T-helper 1 cell treated with Interleukin-12 subunit alpha and Interleukin-12 subunit beta and Interleukin-4 antibody, amounts not matched to agents 30 μg/mL and 1 μg/mL, for 36 hours (primary cell): ENCODE data around the gene LPAR1.

Source experiments
- H3K27ac Mint-ChIP-seq: one replicate; pipeline ENCODE4 v1.8.0; 2021; ENCODE audit warnings: mild to moderate bottlenecking, mixed read lengths
- H3K27me3 Mint-ChIP-seq: one replicate; pipeline ENCODE4 v1.8.0; 2021; ENCODE audit warnings: low read depth, mixed read lengths
- H3K36me3 Mint-ChIP-seq: one replicate; pipeline ENCODE4 v1.8.0; 2021; ENCODE audit warnings: low read depth, mixed read lengths
- H3K4me1 Mint-ChIP-seq: one replicate; pipeline ENCODE4 v1.8.0; 2021; ENCODE audit warnings: low read depth, mixed read lengths
- H3K4me3 Mint-ChIP-seq: one replicate; pipeline ENCODE4 v1.8.0; 2021; ENCODE audit warnings: mild to moderate bottlenecking, moderate library complexity, mixed read lengths
- H3K9me3 Mint-ChIP-seq: one replicate; pipeline ENCODE4 v1.8.0; 2021; ENCODE audit warnings: mixed read lengths

LPAR1 gene

GRCh38 chr9:110999379-110999778 is 38.9 kb downstream of the LPAR1 start:
- no peaks in the 10 kb centered on the region for H3K4me1 Mint-ChIP-seq
- no peaks in the 10 kb centered on the region for H3K9me3 Mint-ChIP-seq

GRCh38 chr9:110997847-110998246 is 40.4 kb downstream of the LPAR1 start:
- Mint-ChIP-seq H3K4me1 (no peaks in the 10 kb centered on the region), H3K9me3 (no peaks in the 10 kb centered on the region), H3K27me3 (no peaks in the 10 kb centered on the region), H3K36me3 (no peaks in the 10 kb centered on the region), H3K27ac (no peak overlapping the region), H3K4me3 (no peak overlapping the region)

More at GRCh38 chr9:110999379-110999778, 38.9 kb downstream of the LPAR1 start:
- Mint-ChIP-seq H3K36me3 (no peaks in the 10 kb centered on the region), H3K4me3 (no peak overlapping the region), H3K27me3 (no peaks in the 10 kb centered on the region), H3K27ac (no peak overlapping the region)

GRCh38 chr9:110996436-110997220 is 41.6 kb downstream of the LPAR1 start:
- H3K27ac Mint-ChIP-seq: no peak overlapping the region
- no peaks in the 10 kb centered on the region for H3K27me3 Mint-ChIP-seq
- H3K9me3 Mint-ChIP-seq: no peaks in the 10 kb centered on the region
- no peaks in the 10 kb centered on the region for H3K36me3 Mint-ChIP-seq
- H3K4me3 Mint-ChIP-seq: no peak overlapping the region
- no peaks in the 10 kb centered on the region for H3K4me1 Mint-ChIP-seq

- no peaks in the 10 kb centered on the region for H3K36me3 Mint-ChIP-seq
- H3K27me3 Mint-ChIP-seq: no peaks in the 10 kb centered on the region
- H3K4me1 Mint-ChIP-seq: no peaks in the 10 kb centered on the region
- H3K27ac Mint-ChIP-seq: no peak overlapping the region
- H3K4me3 Mint-ChIP-seq: no peak overlapping the region
- no peaks in the 10 kb centered on the region for H3K9me3 Mint-ChIP-seq
Measured at GRCh38 chr9:110995420-110996340, 42.6 kb downstream of the LPAR1 start.

- Mint-ChIP-seq H3K27me3 (no peaks in the 10 kb centered on the region), H3K27ac (no peak overlapping the region), H3K36me3 (no peaks in the 10 kb centered on the region), H3K4me3 (no peak overlapping the region), H3K4me1 (no peaks in the 10 kb centered on the region), H3K9me3 (no peaks in the 10 kb centered on the region)
Measured at GRCh38 chr9:110994771-110995241, 43.5 kb downstream of the LPAR1 start.

- Mint-ChIP-seq H3K4me1 (no peaks in the 10 kb centered on the region), H3K4me3 (no peak overlapping the region), H3K36me3 (no peaks in the 10 kb centered on the region), H3K27ac (no peak overlapping the region), H3K9me3 (no peaks in the 10 kb centered on the region), H3K27me3 (no peaks in the 10 kb centered on the region)
Measured at GRCh38 chr9:110990481-110990880, 47.8 kb downstream of the LPAR1 start.

- no peak overlapping the region for H3K4me3 Mint-ChIP-seq
- no peaks in the 10 kb centered on the region for H3K27me3 Mint-ChIP-seq
- no peaks in the 10 kb centered on the region for H3K36me3 Mint-ChIP-seq
- no peak overlapping the region for H3K27ac Mint-ChIP-seq
- H3K4me1 Mint-ChIP-seq: no peaks in the 10 kb centered on the region
- H3K9me3 Mint-ChIP-seq: no peaks in the 10 kb centered on the region
Measured at GRCh38 chr9:110986529-110986928, 51.7 kb downstream of the LPAR1 start.

GRCh38 chr9:110984890-110985437 is 53.3 kb downstream of the LPAR1 start:
- no peak overlapping the region for H3K4me3 Mint-ChIP-seq
- no peaks in the 10 kb centered on the region for H3K9me3 Mint-ChIP-seq
- H3K27ac Mint-ChIP-seq: no peak overlapping the region
- no peaks in the 10 kb centered on the region for H3K4me1 Mint-ChIP-seq
- H3K27me3 Mint-ChIP-seq: no peaks in the 10 kb centered on the region
- no peaks in the 10 kb centered on the region for H3K36me3 Mint-ChIP-seq

GRCh38 chr9:110980261-110980660 is 58.0 kb downstream of the LPAR1 start:
- H3K9me3 Mint-ChIP-seq: no peaks in the 10 kb centered on the region
- H3K36me3 Mint-ChIP-seq: no peaks in the 10 kb centered on the region
- H3K4me1 Mint-ChIP-seq: no peaks in the 10 kb centered on the region
- H3K27ac Mint-ChIP-seq: no peak overlapping the region
- no peak overlapping the region for H3K4me3 Mint-ChIP-seq
- H3K27me3 Mint-ChIP-seq: no peaks in the 10 kb centered on the region

- no peaks in the 10 kb centered on the region for H3K36me3 Mint-ChIP-seq
- no peaks in the 10 kb centered on the region for H3K9me3 Mint-ChIP-seq
- H3K4me3 Mint-ChIP-seq: no peak overlapping the region
- H3K27ac Mint-ChIP-seq: no peak overlapping the region
- H3K4me1 Mint-ChIP-seq: no peaks in the 10 kb centered on the region
- no peaks in the 10 kb centered on the region for H3K27me3 Mint-ChIP-seq
Measured at GRCh38 chr9:110979636-110980035, 58.6 kb downstream of the LPAR1 start.

- Mint-ChIP-seq H3K27me3 (no peaks in the 10 kb centered on the region), H3K4me3 (no peak overlapping the region), H3K9me3 (no peaks in the 10 kb centered on the region), H3K27ac (no peak overlapping the region), H3K4me1 (no peaks in the 10 kb centered on the region), H3K36me3 (no peaks in the 10 kb centered on the region)
Measured at GRCh38 chr9:110978516-110978915, 59.8 kb downstream of the LPAR1 start.

GRCh38 chr9:110977259-110977709 is 61.0 kb downstream of the LPAR1 start:
- Mint-ChIP-seq H3K27me3 (no peaks in the 10 kb centered on the region), H3K36me3 (no peaks in the 10 kb centered on the region), H3K4me3 (no peak overlapping the region), H3K27ac (no peak overlapping the region), H3K4me1 (no peaks in the 10 kb centered on the region), H3K9me3 (no peaks in the 10 kb centered on the region)

GRCh38 chr9:110975969-110976368 is 62.3 kb downstream of the LPAR1 start:
- Mint-ChIP-seq H3K27me3 (no peaks in the 10 kb centered on the region), H3K4me3 (no peak overlapping the region), H3K9me3 (no peaks in the 10 kb centered on the region), H3K27ac (no peak overlapping the region), H3K36me3 (no peaks in the 10 kb centered on the region), H3K4me1 (no peaks in the 10 kb centered on the region)

GRCh38 chr9:110975278-110975677 is 63.0 kb downstream of the LPAR1 start:
- no peak overlapping the region for H3K4me3 Mint-ChIP-seq
- no peak overlapping the region for H3K27ac Mint-ChIP-seq
- no peaks in the 10 kb centered on the region for H3K36me3 Mint-ChIP-seq
- H3K4me1 Mint-ChIP-seq: no peaks in the 10 kb centered on the region
- H3K9me3 Mint-ChIP-seq: no peaks in the 10 kb centered on the region
- H3K27me3 Mint-ChIP-seq: no peaks in the 10 kb centered on the region
